PC-3 (cell line): ENCODE data around the gene SLC23A2. TPM values are rescaled to one million over a fixed set of nuclear protein-coding genes. Genes with fewer than 3 reads are reported as not detected.

Experiments used
- ATAC-seq: fragments of 200-7000 bp; cut with Tn5 transposase; 2 replicates; pipeline ENCODE4 v1.9.1; 2020; ENCODE audit warnings: mild to moderate bottlenecking, moderate library complexity
- BruUV-seq: library from RNA; stranded (reverse); fragments of 400-500 nt; replicated peaks from 2 replicates; lab custom pipeline; 2021; lab: Mats Ljungman, UMichigan
- CTCF ChIA-PET: fragments of 300-600 bp; sonication (Branson Sonifier 250); formaldehyde crosslinking; loops from one replicate; lab custom pipeline; 2022; ENCODE audit warnings: antibody characterized with exemption; lab: Charles Lee
- POLR2A ChIA-PET: fragments of 300-600 bp; sonication (Branson Sonifier 250); formaldehyde crosslinking; loops from one replicate; lab custom pipeline; 2022; ENCODE audit warnings: antibody characterized with exemption; ENCODE audit not compliant: unreplicated experiment; lab: Charles Lee
- DNase-seq: peaks from one replicate; pipeline ENCODE4 v3.0.0-alpha.2; 2015
- H2AFZ ChIP-seq: fragments of 300-600 bp; sonication (generic); 2 replicates; pipeline ENCODE4 v1.6.0; 2016; ENCODE audit warnings: antibody characterized with exemption, low read length
- H3F3A ChIP-seq: fragments of 300-600 bp; sonication (generic); one replicate; pipeline ENCODE4 v1.6.0; 2017; ENCODE audit warnings: antibody characterized with exemption, low read length, control low read depth, mild to moderate bottlenecking; ENCODE audit not compliant: unreplicated experiment
- H3K27ac ChIP-seq: fragments of 300-600 bp; sonication (generic); 2 replicates; pipeline ENCODE4 v1.5.1; 2016; ENCODE audit warnings: mild to moderate bottlenecking, low read length
- H3K27me3 ChIP-seq: fragments of 300-600 bp; sonication (generic); 2 replicates; pipeline ENCODE4 v1.6.1; 2016; ENCODE audit warnings: low read length, mixed read lengths
- H3K36me3 ChIP-seq: fragments of 300-600 bp; sonication (generic); 2 replicates; pipeline ENCODE4 v1.6.1; 2016; ENCODE audit warnings: low read depth, mixed run types, low read length, mixed read lengths
- H3K4me1 ChIP-seq: fragments of 300-600 bp; sonication (generic); 2 replicates; pipeline ENCODE4 v1.5.1; 2016; ENCODE audit warnings: low read length; ENCODE audit not compliant: insufficient read depth
- H3K4me2 ChIP-seq: fragments of 300-600 bp; sonication (generic); 2 replicates; pipeline ENCODE4 v1.6.0; 2016; ENCODE audit warnings: low read length
- H3K4me3 ChIP-seq: fragments of 300-600 bp; sonication (generic); 2 replicates; pipeline ENCODE4 v1.5.1; 2016; ENCODE audit warnings: mild to moderate bottlenecking, low read length, mixed read lengths
- H3K79me2 ChIP-seq: fragments of 300-600 bp; sonication (generic); 2 replicates; pipeline ENCODE4 v1.6.1; 2017; ENCODE audit warnings: low read length, mixed read lengths
- H3K9ac ChIP-seq: fragments of 300-600 bp; sonication (generic); 2 replicates; pipeline ENCODE4 v1.6.0; 2016; ENCODE audit warnings: mild to moderate bottlenecking, low read length
- H3K9me2 ChIP-seq: fragments of 300-600 bp; sonication (generic); replicated peaks from 2 replicates; pipeline ENCODE4 v1.6.1; 2016; ENCODE audit warnings: mixed run types, low read length, mixed read lengths
- H3K9me3 ChIP-seq: fragments of 300-600 bp; sonication (generic); 2 replicates; pipeline ENCODE4 v1.6.1; 2016; ENCODE audit warnings: low read length, mixed read lengths
- H4K20me1 ChIP-seq: fragments of 300-600 bp; sonication (generic); 2 replicates; pipeline ENCODE4 v1.6.1; 2016; ENCODE audit warnings: low read length, mixed read lengths
- CTCF ChIP-seq: fragments of 300-600 bp; sonication (generic); conservative IDR thresholded peaks from 2 replicates; pipeline ENCODE4 v1.5.1; 2017; ENCODE audit warnings: antibody characterized with exemption, low read depth, mild to moderate bottlenecking, low read length
- EZH2 ChIP-seq: fragments of 300-600 bp; sonication (generic); IDR thresholded peaks from one replicate; pipeline ENCODE4 v1.6.1; 2017; ENCODE audit warnings: antibody characterized with exemption, mild to moderate bottlenecking, low read length; ENCODE audit not compliant: unreplicated experiment
- EZH2phosphoT487 ChIP-seq: fragments of 300-600 bp; sonication (generic); IDR thresholded peaks from 2 replicates; pipeline ENCODE4 v1.6.1; 2018; ENCODE audit warnings: mild to moderate bottlenecking, antibody characterized with exemption, low read length, borderline replicate concordance
- intact Hi-C: fragments of 100-400 bp; cut with micrococcal nuclease; formaldehyde crosslinking; loops from 2 replicates; pipeline ENCODE4 v1.9.0; 2023
- total RNA-seq: library from RNA; depleted of rRNA; stranded (reverse); fragments of >200 nt; gene quantifications from 2 replicates; pipeline ENCODE4 v1.2.3, GENCODE V29; 2014

The SLC23A2 gene
- total RNA-seq, 1 experiment from 2014 or later = 18.3 TPM

- CTCF ChIA-PET = no interaction called here
- ATAC-seq (no peak), DNase-seq (no peak)
- Histone ChIP-seq H3F3A (no peaks in the 10 kb centered on the region), H3K4me3 (no peak overlapping the region), H3K36me3 (peaks cover 7% of the 10 kb centered on the region; the same call in 1 of the 2 replicates), H3K27me3 (no peaks in the 10 kb centered on the region), H3K9ac (no peak overlapping the region), H3K9me2 (no peaks in the 10 kb centered on the region), H4K20me1 (no peaks in the 10 kb centered on the region), H3K4me2 (no peak overlapping the region), H3K4me1 (peaks cover 33% of the 10 kb centered on the region), H3K79me2 (no peaks in the 10 kb centered on the region), H2AFZ (no peak overlapping the region), H3K9me3 (no peaks in the 10 kb centered on the region), H3K27ac (no peak overlapping the region)
- TF ChIP-seq EZH2 (no peak), EZH2phosphoT487 (no peak), CTCF (no peak)
- intact Hi-C loops = no loop called here
- BruUV-seq = no TSS peak
- POLR2A ChIA-PET = no interaction called here
Measured at GRCh38 chr20:4894981-4895381, 106.3 kb downstream of the SLC23A2 start.

- H3K4me3 ChIP-seq = no peak overlapping the region
- ATAC-seq = no peak
Measured at GRCh38 chr20:4894409-4894808, 106.9 kb downstream of the SLC23A2 start.

More at GRCh38 chr20:4894409-4894808, 106.9 kb downstream of the SLC23A2 start:
- Histone ChIP-seq H3F3A (no peaks in the 10 kb centered on the region), H3K27ac (no peak overlapping the region), H3K36me3 (peaks cover 7% of the 10 kb centered on the region; the same call in 1 of the 2 replicates), H3K9ac (no peak overlapping the region), H3K9me3 (no peaks in the 10 kb centered on the region), H3K27me3 (no peaks in the 10 kb centered on the region), H3K4me1 (peaks cover 27% of the 10 kb centered on the region), H2AFZ (no peak overlapping the region), H3K9me2 (no peaks in the 10 kb centered on the region), H3K4me2 (no peak overlapping the region), H3K79me2 (no peaks in the 10 kb centered on the region), H4K20me1 (no peaks in the 10 kb centered on the region)
- intact Hi-C loops = no loop called here
- CTCF ChIA-PET = no interaction called here
- TF ChIP-seq EZH2 (no peak), CTCF (no peak), EZH2phosphoT487 (no peak)
- BruUV-seq = no TSS peak
- no peak for DNase-seq
- POLR2A ChIA-PET = no interaction called here
